Esophagus muscularis mucosa (tissue), 4 donors: ENCODE measurements around the gene TMEM114. TPM values are rescaled to one million over a fixed set of nuclear protein-coding genes. Genes with fewer than 3 reads are reported as not detected.
"Not testable (repeated sequence)": the region's sequence is repeated elsewhere in the genome, so short reads cannot be mapped to it uniquely, and the experiment has no call there.

ENCODE experiments used
- DNase-seq: peaks from one replicate; pipeline ENCODE4 v3.0.0-alpha.2; 2017; ENCODE audit errors: extremely low spot score
- H3K27ac ChIP-seq, 4 donors: fragments of 200-600 bp; sonication (generic); replicated peaks in 1 of 4; 1 replicate in 3 of 4; 2 replicates in 1 of 4; pipeline ENCODE4 v1.5.1; 2016 to 2019; ENCODE audit warnings: mild to moderate bottlenecking in 1 of 4
- H3K27me3 ChIP-seq, 4 donors: fragments of 200-600 bp; sonication (generic); one replicate each; pipeline versions ENCODE4 v1.5.1 to v1.6.0; 2016 to 2019
- H3K36me3 ChIP-seq, 4 donors: fragments of 200-600 bp; sonication (generic); one replicate each; pipeline ENCODE4 v1.5.1; 2016 to 2019
- H3K4me1 ChIP-seq, 4 donors: fragments of 200-600 bp; sonication (generic); one replicate each; pipeline ENCODE4 v1.5.1; 2016 to 2019
- H3K4me3 ChIP-seq, 4 donors: fragments of 200-600 bp; sonication (generic); 1 replicate in 2 of 4; 2 replicates in 2 of 4; pipeline ENCODE4 v1.5.1; 2016 to 2019; ENCODE audit warnings: mild to moderate bottlenecking in 4 of 4, moderate library complexity in 1 of 4
- H3K9me3 ChIP-seq, 4 donors: fragments of 200-600 bp; sonication (generic); 1 replicate in 3 of 4; 2 replicates in 1 of 4; pipeline ENCODE4 v1.5.1; 2016 to 2019
- CTCF ChIP-seq, 3 experiments: fragments of 200-600 bp in 2 of 3; fragments of 450-650 bp in 1 of 3; sonication (generic) in 2 of 3; IDR thresholded peaks; one replicate each; pipeline ENCODE4 v1.5.1; 2017 to 2019; ENCODE audit warnings: antibody characterized with exemption in 3 of 3, mild to moderate bottlenecking in 2 of 3, moderate library complexity in 1 of 3
- EP300 ChIP-seq: sonication (generic); formaldehyde crosslinking; IDR thresholded peaks from one replicate; pipeline ENCODE4 v1.6.1; 2017; ENCODE audit warnings: antibody characterized with exemption
- POLR2A ChIP-seq: fragments of 450-650 bp; IDR thresholded peaks from one replicate; pipeline ENCODE4 v1.6.1; 2017; ENCODE audit warnings: antibody characterized with exemption, moderate library complexity, mild to moderate bottlenecking, low read depth
- POLR2AphosphoS5 ChIP-seq, 2 donors: sonication (generic); formaldehyde crosslinking; IDR thresholded peaks; one replicate each; pipeline ENCODE4 v1.6.1; 2017; ENCODE audit warnings: antibody characterized with exemption in 2 of 2
- WGBS: methylation state at CpG from one replicate; pipeline ENCODE4 v1.1.5; 2018; 5-methylcytosine and 5-hydroxymethylcytosine counted together
- intact Hi-C: fragments of 100-400 bp; cut with DNase I; formaldehyde crosslinking; loops from one replicate; pipeline ENCODE4 v1.15.1; 2023
- total RNA-seq, 4 donors: library from RNA; depleted of rRNA; stranded (reverse); fragments of >200 nt; gene quantifications; one replicate each; pipeline versions ENCODE4 v1.1.0 to v1.2.1, GENCODE V29; 2016

TMEM114 gene
- total RNA-seq, 4 donors from 2014 or later = not detected

GRCh38 chr16:8564934-8565345, 25.4 kb downstream of the TMEM114 start:
- H3K36me3 ChIP-seq = no peaks in the 10 kb centered on the region
- no peak overlapping the region for H3K4me3 ChIP-seq
- TF ChIP-seq EP300 = no peak
- WGBS = 81% methylated on average over 1 of the region's 1 CpG
- peaks cover 0 to 15% (median 0%) of the 10 kb centered on the region in 4 donors for H3K27me3 ChIP-seq
- no peaks in the 10 kb centered on the region for H3K9me3 ChIP-seq
- H3K4me1 ChIP-seq = peaks cover 0 to 26% (median 17%) of the 10 kb centered on the region in 4 donors
- no peak for DNase-seq
- no peak overlapping the region for H3K27ac ChIP-seq
- intact Hi-C loops = loop anchor here (5.0 kb wide), 1 partner anchor 227 kb away; no protein-coding TSS in a partner anchor

- peaks cover 0 to 17% (median 9%) of the 10 kb centered on the region in 4 donors for H3K4me1 ChIP-seq
- H3K27ac ChIP-seq, DNase-seq, H3K4me3 ChIP-seq, H3K9me3 ChIP-seq, intact Hi-C loops, H3K36me3 ChIP-seq: not testable (repeated sequence)
- 95% methylated on average over 3 of the region's 3 CpGs for WGBS
- H3K27me3 ChIP-seq = peaks cover 0 to 12% (median 0%) of the 10 kb centered on the region in 4 donors
Observed at GRCh38 chr16:8563944-8564540, 26.3 kb downstream of the TMEM114 start.

- Histone ChIP-seq H3K4me3 (no peak overlapping the region), H3K4me1 (no peaks in the 10 kb centered on the region), H3K27ac (no peak overlapping the region), H3K9me3 (no peaks in the 10 kb centered on the region), H3K36me3 (no peaks in the 10 kb centered on the region), H3K27me3 (peaks cover 0 to 15% (median 0%) of the 10 kb centered on the region in 4 donors)
- no peak for TF ChIP-seq CTCF (IDR thresholded peaks at IDR 0.05)
- intact Hi-C loops = no loop called here
- no peak for DNase-seq
- WGBS = 82% methylated on average over 2 of the region's 2 CpGs
Observed at GRCh38 chr16:8561496-8561895, 28.8 kb downstream of the TMEM114 start.

- H3K4me3 ChIP-seq = no peak overlapping the region
- H3K27me3 ChIP-seq = peaks cover 0 to 69% (median 0%) of the 10 kb centered on the region in 4 donors
- intact Hi-C loops = no loop called here
- DNase-seq = no peak
- H3K9me3 ChIP-seq = no peaks in the 10 kb centered on the region
- H3K36me3 ChIP-seq = no peaks in the 10 kb centered on the region
- no peak for TF ChIP-seq POLR2A
- no peak for TF ChIP-seq POLR2AphosphoS5 (IDR thresholded peaks at IDR 0.05)
- no peak for TF ChIP-seq CTCF (IDR thresholded peaks at IDR 0.05)
- no peak for TF ChIP-seq EP300
- H3K27ac ChIP-seq = no peak overlapping the region
- WGBS = 70% methylated on average over 7 of the region's 9 CpGs
- H3K4me1 ChIP-seq = no peaks in the 10 kb centered on the region
Observed at GRCh38 chr16:8555400-8555799, 34.9 kb downstream of the TMEM114 start.

GRCh38 chr16:8554881-8555280, 35.4 kb downstream of the TMEM114 start:
- DNase-seq = no peak
- Histone ChIP-seq H3K9me3 (no peaks in the 10 kb centered on the region), H3K36me3 (no peaks in the 10 kb centered on the region), H3K4me1 (no peaks in the 10 kb centered on the region), H3K27ac (no peak overlapping the region), H3K4me3 (no peak overlapping the region), H3K27me3 (peaks cover 0 to 70% (median 0%) of the 10 kb centered on the region in 4 donors)
- intact Hi-C loops = no loop called here
- TF ChIP-seq POLR2AphosphoS5 (IDR thresholded peaks at IDR 0.05) = no peak
- no peak for TF ChIP-seq EP300
- TF ChIP-seq CTCF (IDR thresholded peaks at IDR 0.05) = no peak
- no peak for TF ChIP-seq POLR2A
- WGBS = 57% methylated on average over 2 of the region's 2 CpGs

- 81% methylated on average over 4 of the region's 4 CpGs for WGBS
- TF ChIP-seq CTCF (IDR thresholded peaks at IDR 0.05) (no peak), EP300 (no peak), POLR2AphosphoS5 (IDR thresholded peaks at IDR 0.05) (no peak), POLR2A (no peak)
- intact Hi-C loops = no loop called here
- peaks cover 0 to 68% (median 0%) of the 10 kb centered on the region in 4 donors for H3K27me3 ChIP-seq
- no peaks in the 10 kb centered on the region for H3K9me3 ChIP-seq
- H3K27ac ChIP-seq = no peak overlapping the region
- H3K36me3 ChIP-seq = no peaks in the 10 kb centered on the region
- no peak for DNase-seq
- no peaks in the 10 kb centered on the region for H3K4me1 ChIP-seq
- H3K4me3 ChIP-seq = no peak overlapping the region
Observed at GRCh38 chr16:8554022-8554421, 36.3 kb downstream of the TMEM114 start.
